ENCODE results near the gene TICRR.
A peak's percentile ranks its signal among the peaks of the same experiment; 100 is the strongest.
"Not testable (repeated sequence)": the region's sequence is repeated elsewhere in the genome, so short reads cannot be mapped to it uniquely, and the experiment has no call there.

TICRR gene

DNA sequence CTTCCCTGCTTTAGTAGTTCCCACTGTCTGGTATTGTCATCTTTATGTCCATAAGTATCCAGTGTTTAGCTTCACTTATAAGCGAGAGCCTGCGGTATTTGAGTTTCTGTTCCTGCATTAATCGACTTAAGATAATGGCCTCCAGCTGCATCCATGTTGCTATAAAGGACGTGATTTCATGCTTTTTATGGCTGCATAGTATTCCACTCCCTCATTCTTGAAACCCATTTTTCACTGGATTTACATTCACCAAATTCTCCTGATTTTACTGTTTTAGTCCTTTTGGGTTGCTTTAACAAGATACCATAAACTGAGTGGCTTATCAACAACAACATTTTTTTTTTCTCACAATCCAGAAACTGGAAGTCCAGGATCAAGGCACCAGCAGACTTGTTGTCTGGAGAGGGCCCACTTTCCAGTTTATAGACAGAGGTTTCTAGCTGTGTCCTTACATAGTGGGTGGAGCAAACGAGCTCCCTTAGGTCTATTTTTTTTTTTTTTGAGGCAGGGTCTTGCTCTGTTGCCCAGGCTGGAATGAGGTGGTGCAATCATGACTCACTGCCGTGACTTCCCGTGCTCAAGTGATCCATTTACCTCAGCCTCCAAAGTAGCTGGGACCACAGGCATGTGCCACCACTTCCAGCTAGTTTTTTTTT, 6.1 kb upstream of the TICRR start:
- no peak for DNase-seq

DNA sequence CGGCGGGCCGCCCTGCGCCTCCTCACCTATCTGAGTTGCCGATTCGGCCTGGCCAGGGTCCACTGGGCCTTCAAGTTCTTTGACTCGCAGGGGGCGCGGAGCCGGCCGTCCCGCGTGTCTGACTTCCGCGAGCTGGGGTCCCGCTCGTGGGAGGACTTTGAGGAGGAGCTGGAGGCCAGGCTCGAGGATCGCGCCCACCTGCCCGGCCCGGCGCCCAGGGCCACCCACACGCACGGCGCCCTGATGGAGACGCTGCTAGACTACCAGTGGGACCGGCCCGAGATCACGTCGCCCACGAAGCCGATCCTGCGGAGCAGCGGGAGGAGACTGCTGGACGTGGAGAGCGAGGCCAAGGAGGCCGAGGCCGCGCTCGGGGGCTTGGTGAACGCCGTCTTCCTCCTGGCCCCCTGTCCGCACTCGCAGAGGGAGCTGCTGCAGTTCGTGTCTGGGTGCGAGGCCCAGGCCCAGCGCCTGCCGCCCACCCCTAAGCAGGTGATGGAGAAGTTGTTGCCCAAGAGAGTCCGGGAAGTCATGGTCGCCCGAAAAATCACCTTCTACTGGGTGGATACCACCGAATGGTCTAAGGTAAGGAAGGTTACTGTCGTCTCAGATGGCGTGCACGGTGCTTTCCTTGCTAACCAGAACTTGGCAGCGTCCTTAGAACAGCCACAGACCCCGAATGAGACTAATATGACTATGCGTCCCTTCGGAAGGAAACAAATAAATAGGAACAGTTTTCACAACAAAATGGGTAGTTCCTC, 567 bp downstream of the TICRR start:
- DNase-seq: peak in 1 of 3 donors; percentile 25

DNA sequence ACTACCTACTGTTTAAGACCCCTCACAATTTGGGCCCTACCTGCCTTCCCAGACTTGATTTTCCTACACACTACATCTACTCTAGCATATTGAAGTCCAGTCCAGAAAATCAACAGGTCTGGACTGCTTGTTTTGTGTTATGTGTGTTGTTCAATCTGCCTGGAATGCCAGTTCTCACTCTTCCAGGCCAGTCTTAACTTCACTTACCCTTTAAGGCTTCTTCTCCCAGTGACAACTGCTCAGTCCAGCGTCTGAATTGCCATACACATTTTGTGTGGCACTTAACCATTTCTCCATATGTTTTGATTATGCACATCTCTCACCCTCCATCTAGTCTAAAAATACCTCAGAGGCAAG, 1.1 kb downstream of the TICRR start:
- no peak for DNase-seq

DNA sequence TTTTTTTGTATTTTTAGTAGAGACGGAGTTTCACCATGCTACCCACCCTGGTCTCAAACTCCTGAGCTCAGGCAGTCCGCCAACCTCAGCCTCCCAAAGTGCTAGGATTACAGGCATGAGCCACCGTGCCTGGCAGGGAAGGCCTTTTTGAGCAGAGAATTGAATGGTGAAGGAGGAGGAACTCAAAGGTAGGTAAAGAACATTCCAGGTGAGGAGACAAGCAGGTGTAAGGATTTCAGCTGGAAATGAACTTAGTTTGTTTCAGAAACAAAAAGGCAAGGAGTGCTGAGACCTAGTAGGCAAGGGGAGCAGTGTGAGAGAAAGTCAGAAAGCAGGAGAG, 2.5 kb downstream of the TICRR start:
- no peak for DNase-seq

DNA sequence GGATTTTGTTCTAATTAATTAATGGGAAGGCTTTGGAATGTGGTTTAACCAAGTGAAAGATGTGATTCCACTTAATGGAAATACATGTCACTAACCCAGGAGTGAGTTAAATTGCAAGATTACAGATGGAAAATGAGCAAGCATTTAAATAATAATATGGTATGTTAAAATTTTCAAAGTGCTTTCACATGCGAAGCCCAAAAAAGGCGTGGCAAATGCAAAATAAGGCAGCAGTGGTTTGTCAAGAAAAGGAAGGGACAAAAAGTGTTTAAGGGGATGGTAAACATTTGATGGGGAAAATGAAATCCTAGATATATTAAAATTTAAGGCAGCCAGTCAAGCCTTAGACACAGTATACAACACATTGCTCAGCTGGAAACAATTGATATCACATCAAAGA, 2.9 kb downstream of the TICRR start:
- no peak for DNase-seq

DNA sequence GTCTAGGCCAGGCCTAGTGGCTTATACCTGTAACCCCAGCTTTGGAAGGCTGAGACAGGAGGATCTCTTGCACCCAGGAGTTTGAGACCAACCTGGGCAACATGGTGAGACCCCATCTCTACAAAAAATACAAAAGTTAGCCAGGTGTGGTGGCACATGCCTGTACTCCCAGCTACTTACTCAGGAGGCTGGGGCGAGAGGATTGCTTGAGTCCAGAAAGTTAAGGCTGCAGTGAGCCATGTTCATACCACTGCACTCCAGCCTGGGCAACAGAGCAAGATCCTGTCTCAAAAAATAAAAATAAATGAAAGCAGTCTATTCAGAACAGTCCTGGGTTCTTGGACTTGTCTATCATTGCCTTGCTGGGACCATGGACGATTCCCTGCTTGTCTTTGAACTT, 5.5 kb downstream of the TICRR start:
- DNase-seq: not testable (repeated sequence)

DNA sequence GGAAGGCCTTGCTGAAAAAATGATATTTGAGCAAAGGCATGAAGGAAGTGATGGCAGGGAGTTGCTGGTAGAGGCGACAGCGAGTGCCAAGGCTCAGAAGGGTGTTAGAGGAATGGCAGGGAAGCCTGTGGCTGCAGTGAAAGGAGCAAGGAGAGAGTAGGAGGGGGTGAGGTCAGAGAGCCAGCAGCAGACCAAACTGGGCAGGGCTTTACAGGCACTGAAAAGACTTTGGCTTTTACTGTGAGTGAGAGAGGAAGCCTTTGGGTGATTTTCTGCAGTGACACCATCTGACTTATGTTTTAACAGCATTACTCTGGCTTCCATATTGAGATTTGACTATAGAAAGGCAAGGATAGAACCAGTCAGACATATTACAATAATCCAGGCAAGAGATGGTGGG, 11.4 kb downstream of the TICRR start:
- peak; percentile 25 to 56 (median 27) for DNase-seq

DNA sequence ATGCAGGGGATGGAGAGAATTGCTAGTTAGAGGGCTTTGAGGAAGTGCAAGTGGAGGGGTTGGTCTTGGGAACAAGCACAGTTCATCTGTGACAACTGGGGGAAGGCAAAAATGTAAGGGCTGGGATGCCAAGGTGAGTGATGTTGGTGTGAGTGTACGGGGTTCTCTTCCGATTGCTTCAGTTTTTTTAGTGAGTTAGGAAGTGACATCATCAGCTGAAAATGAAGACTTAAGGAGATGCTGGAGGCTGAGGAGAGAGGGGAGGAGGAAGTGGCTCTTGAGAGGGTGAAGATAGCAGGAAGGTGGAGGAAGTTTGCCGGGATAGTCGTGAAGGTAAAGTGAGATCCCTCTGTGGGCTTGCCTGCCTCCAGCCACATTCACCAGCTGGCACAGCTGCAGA, 12.7 kb downstream of the TICRR start:
- no peak for DNase-seq

DNA sequence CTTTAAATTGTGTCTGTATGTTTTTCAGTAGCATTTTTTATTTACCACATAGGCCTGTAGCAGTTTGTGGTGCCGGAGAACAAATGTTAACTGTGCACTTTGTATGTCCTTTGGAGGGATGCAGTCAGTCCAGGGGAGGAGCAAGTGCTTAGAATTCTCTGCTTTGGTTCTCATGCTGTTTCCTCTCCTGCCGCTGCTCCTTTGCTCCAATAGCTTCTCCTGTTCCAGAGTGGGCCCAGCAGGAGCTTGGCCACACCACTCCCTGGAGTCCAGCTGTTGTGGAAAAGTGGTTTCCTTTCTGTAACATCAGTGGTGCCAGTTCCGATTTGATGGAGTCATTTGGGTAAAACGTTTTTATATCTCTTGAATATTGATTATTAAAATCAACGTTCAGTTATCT, 16.6 kb downstream of the TICRR start:
- no peak for DNase-seq

DNA sequence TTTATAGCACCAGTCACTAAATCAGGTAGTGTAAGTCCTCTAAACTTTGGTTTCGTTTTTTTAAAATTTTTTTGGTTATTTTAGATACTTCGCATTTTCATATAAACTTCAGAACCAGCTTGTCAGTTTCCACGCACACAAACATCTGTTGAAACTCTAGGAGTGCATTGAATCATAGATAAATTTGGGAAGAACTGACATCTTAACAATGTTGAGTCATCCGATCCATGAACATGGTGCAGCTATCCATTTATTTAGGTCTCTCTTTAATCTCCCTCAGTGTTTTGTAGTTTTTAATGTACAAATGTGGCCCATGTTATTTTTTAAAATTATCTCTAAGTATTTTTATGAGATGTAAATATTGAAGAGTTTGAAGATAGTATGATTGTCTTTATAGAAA, 17.7 kb downstream of the TICRR start:
- DNase-seq: no peak

DNA sequence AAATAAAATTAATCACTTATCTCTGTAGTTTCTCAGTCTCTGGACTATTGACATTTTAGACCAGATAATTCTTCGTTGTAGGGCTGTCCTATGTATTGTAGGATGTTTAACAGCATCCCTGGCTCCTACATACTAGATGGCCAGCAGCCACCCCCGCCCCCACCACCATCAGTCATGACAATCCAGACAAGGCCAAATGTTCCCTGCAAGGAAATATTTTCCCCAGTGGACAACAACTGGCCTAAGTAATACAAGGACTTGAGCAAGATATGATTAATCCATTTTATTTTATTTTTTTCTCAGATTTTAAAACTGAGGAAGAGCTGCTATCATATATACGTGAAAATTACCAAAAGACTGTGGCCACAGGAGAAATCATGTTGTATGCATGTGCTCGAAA, 23.8 kb downstream of the TICRR start:
- no peak for DNase-seq

DNA sequence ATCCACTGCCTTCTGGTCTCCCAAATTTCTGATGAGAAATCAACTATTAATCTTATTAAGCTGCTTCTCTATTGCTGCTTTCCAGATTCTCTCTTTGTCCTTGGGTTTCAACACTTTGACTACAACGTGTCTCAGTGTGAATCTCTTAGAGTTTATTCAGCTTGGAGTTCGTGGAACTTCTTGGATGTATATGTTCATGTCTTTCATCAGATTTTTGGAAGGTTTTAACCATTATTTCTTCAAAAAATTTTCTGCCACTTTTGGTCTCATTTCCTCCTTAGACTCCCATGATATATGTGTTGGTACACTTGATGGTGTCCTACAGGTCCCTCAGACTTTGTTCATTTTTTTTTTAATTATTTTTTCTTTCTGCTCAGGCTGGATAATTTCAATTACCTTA, 36.0 kb downstream of the TICRR start:
- no peak for DNase-seq

DNA sequence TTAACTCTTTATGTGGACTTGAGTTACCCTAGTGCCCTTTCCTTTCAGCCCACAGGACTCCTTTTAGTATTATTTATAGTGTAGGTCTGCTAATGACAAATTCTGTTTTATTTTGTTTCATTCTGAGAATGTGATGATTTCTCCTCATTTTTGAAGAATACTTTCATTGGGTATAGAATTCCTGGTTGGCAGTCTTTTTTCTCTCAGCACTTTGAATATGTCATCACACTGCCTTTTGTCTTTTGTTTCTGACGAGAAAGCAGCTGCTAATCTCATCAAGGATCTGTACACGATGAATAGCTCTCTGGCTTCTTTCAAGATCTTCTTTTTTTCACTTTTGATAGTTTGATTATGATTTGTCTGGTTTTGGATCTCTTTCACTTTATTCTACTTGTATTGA, 37.8 kb downstream of the TICRR start:
- DNase-seq: no peak

DNA sequence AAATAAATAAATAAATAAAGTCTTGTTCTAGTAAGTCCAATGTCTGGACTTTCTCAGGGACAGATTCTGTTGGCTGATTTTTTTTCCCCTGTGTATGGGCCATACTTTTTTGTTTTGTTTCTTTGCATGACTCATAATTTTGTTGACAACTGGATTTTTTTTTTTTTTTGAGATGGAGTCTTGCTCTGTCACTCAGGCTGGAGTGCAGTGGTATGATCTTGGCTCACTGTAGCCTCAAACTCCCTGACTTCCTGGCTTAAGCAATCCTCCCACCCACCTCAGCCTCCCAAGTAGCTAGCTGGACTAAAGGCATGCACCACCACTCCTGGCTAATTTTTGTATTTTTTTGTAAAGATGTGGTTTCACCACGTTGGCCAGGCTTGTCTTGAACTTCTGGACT, 38.9 kb downstream of the TICRR start:
- DNase-seq: peak; percentile 52 to 55 (median 54)

DNA sequence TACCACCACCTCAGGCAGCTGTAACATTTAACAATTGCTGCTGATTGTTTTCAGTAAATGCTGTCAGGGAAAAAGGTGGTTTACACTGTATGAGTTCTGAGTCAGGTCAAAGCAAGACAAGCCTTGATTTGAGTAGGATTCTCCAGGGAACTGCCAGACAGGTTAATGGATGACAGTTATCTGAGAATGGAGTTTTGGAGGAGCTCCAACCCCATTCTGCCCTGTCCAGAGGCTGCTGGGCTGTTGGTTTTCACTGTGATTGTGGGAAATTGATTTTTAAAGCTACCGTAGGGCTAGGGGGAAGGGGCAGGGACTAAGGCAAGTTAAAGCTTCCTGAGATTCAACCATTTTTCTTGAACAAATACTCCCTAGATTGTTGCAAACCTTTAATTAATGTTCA, 39.9 kb downstream of the TICRR start:
- DNase-seq: no peak

DNA sequence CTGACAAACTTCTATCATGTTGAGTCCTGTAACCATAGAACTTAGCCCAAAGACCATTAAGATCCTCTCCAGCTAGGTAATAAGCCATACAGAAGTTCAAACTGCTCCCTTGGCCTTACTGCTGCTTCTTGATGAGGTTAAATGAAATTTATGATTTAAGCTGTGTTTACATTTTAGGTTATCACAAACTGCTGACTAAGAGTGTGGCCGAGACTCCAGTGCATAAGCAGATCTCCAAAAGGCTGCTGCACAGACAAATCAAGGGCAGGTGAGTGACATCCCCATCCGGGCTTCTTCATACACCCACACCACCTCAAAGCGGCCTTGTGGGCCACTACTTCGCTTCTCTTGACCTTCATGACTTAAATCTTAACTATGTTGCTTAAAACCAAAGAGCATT, 41.0 kb downstream of the TICRR start:
- DNase-seq: no peak

DNA sequence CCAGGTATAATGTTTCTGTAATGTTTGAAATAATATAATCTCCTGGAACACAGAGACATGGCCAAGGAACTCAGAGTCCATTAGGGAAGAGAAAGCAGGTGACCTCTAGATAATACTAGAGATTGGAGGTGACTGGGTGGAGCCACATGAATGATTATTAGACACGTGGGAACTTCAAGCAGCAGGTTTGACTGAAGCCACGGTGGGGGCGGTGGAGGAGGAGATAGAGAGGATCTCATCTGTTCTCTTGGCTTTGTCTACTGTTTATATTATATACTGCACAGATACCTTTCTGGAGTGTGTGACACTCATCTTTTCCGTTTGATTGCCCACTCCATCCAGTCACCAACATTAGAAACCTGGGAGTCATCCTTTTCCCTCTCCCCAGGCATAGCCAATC, 46.3 kb downstream of the TICRR start:
- DNase-seq: no peak

DNA sequence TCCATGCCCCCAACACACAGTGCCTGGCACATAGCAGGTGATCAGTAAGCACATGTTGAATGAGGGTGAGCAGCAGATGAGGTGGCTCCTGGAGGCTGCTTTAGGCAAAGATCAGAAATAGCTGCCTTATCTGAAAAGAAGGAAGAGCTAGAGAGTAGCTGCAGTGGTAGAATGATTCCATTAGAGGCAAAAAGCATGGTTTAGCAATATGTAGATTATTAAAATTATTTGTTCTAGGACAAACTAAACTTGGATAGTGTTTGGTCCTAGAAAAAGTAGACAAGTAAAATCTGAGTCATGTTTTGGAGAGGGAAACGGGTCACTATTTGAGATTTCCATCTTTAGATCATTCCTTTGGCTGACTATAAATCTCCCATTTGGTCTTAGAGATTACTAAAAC, 47.9 kb downstream of the TICRR start:
- no peak for DNase-seq

DNA sequence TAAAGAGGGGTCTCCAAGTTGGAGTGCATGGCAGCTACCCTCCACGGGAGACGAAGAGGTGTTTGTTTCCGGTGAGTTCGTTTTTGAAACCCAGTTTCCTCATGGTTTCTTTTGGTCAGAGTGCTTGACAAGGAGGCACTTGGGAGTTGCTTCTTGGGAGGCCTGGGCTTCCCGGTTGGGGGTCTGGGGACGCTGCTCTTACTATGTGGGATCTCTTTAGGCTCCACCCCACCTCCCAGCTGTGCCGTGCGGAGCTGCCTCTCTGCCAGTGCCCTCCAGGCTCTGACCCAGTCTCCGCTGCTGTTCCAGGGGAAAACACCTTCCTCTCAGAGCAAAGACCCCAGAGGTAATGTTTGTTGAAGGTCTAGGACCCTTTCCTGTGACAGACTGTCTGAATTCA, 50.4 kb downstream of the TICRR start:
- no peak for DNase-seq

DNA sequence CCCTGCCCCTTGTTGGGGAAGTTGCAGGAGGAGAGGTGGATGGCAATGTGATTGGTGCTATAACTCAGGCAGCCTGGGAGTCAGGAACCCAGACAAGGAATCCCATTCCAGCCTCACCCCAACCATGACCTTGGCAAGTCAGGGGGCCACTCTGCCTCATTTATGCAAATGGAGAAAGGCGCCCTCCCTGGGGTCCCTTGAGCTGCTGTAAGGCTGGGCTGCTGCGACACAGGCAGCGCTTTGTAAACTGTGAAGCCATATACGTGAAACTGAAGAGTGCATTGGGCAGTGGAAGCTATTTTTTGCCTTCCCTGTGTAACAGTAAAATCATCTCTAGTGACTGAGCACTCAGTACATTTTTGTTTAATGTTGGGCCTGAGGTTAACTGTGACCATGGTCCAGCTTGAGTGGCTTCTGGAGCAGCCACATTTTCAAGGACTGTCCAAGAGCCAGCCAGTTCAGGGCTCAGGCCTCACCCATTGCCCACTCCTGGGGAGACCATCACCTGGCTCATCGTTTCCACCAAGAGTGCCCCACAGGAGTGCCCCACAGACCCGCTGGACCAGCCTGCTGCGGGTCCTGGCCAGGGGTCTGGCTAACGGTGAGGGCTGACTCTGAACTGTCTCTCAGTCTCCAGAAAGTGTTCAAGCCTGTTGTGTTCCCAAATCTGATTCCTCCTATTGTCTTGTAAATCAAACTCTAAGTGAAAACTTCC, 52.1 kb downstream of the TICRR start:
- DNase-seq: no peak

DNA sequence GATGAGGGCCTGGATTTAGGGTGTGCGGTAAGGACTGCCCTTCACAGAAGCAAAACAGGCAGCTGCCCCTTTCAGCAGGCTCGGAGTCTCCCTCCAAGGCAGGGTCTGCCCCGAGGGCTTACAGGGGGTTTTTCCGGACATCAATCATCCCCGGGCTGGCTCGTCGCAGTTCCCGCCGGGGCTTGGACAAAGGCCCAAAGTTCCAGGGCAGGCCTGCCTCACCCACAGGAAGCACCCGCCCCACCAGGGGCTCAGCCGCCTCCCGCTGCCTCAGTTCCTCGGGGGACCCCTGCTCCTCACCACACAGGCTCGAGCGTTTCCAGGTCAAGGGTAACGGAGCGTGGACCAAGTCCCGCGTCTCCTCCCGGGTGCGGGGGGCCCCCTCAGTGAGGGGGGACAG, 53.0 kb downstream of the TICRR start:
- DNase-seq: no peak

DNA sequence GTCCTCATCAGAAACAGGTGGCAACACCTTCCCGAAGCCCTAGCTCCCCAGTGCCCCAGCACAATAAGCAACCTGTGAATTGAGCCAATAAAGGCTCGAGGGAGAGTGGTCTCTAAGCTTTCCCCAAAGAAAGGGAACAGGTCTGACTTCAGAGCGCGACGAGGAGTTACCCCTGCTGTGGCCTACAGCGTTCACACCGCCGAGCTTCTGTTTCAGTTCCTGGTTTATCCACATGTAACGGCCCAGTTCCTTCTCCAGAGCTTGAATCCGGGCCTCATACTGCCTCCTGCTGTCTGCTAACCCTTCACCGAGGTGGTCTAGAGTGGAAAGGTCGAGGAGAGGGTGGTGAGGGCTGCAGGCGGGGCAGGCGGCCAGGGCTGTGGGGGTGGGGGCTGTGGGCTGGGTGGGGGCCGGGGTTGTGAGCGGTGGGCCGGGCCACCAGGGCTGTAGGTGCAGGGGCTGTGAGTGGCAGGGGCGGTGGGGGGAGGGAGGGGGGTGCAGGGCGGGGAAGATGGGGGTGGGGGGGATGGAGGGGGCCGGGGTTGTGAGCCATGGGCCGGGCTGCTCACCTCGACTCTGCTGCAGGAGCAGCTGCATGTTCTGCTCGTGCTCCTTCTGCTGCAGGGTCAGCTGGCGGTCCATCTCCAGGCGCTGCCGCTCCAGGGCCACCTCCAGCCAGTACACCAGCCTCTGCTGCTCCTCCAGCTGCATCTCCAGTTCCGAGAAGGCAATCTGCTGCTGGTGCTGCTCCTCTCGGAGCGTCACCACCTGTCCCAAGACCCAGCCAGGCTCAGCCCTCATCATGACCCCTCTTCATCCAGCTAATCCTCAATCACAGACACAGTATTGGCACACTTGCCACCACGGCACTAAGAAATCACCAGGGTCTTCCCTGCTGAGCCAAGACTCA, 53.8 kb downstream of the TICRR start:
- DNase-seq: peak; percentile 23 to 27 (median 25)

DNA sequence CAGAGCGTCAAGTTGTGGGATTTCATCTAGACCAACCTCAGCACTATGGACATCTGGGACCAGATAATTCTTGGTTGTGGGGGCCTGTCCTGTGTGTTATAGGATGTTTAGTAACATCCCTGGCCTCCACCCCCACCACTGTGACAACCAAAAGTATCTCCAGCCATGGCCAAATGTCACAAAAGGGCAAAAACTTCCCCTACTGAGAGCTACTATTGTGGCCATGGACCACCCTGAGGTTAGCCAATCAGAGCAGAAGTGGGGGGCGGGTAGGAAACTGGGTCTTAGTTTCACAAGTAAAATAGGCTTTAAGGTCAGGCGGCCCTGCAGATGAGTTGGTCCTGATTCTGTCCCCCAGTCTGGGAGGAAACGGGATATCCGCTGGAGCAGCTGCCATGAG, 54.6 kb downstream of the TICRR start:
- no peak for DNase-seq

All from suppressor macrophage treated with lipopolysaccharide for 1 hour (primary cell).